SH-SY5Y (cell line): Measurements from ENCODE around the gene MAST4.

Source experiments
- GATA2 ChIP-seq: IDR thresholded peaks from 2 replicates; pipeline ENCODE4 v1.6.1; 2011; ENCODE audit warnings: mild to moderate bottlenecking, low read depth, low read length
- GATA3 ChIP-seq: IDR thresholded peaks from 2 replicates; pipeline ENCODE4 v1.6.1; 2011; ENCODE audit warnings: low read depth, mild to moderate bottlenecking, low read length, moderate library complexity

DNA sequence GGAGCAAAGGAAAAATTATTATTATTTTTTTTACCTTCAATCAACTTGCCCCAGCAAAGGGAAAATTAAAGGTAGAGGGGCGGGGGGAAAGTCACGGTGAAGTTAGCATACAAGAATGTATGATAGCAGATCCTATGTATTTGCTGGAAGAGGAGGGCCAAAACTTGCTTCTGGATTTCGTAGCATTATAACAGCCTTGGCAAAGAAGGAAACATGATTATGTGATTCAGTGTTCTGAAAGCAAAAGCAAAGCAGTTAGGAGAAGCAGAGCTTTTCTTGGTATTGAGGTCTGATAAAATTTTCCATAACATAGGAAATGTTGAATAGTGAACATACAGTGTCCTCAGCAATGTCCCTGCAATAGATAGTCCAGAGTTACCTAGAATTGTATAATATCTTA, 32.4 kb downstream of the MAST4 start:
- TF ChIP-seq GATA2 (no peak), GATA3 (no peak)
